Esophagus squamous epithelium (tissue), 5 donors: ENCODE results near the gene MBP. TPM values are rescaled to one million over a fixed set of nuclear protein-coding genes. Genes with fewer than 3 reads are reported as not detected.

Experiments used
- DNase-seq: peaks from one replicate; lab custom pipeline; 2025; lab: John Stamatoyannopoulos, UW
- H3K27ac ChIP-seq, 4 donors: fragments of 200-600 bp; sonication (generic); one replicate each; pipeline ENCODE4 v1.5.1; 2016 to 2019; ENCODE audit warnings: mild to moderate bottlenecking in 1 of 4
- H3K27me3 ChIP-seq, 4 donors: fragments of 200-600 bp; sonication (generic); 1 replicate in 3 of 4; 2 replicates in 1 of 4; pipeline versions ENCODE4 v1.5.1 to v1.6.0; 2017 to 2021; ENCODE audit warnings: antibody characterized with exemption in 1 of 4
- H3K36me3 ChIP-seq, 3 donors: fragments of 200-600 bp; sonication (generic); one replicate each; pipeline ENCODE4 v1.5.1; 2016 to 2019
- H3K4me1 ChIP-seq, 3 donors: fragments of 200-600 bp; sonication (generic); one replicate each; pipeline ENCODE4 v1.5.1; 2017 to 2019
- H3K4me3 ChIP-seq, 4 donors: fragments of 200-600 bp; sonication (generic); 1 replicate in 3 of 4; 2 replicates in 1 of 4; pipeline ENCODE4 v1.5.1; 2016 to 2019; ENCODE audit warnings: mild to moderate bottlenecking in 2 of 4, moderate library complexity in 1 of 4
- H3K9me3 ChIP-seq, 3 donors: fragments of 200-600 bp; sonication (generic); one replicate each; pipeline ENCODE4 v1.5.1; 2016 to 2019
- POLR2A ChIP-seq, 4 donors: fragments of 450-650 bp; IDR thresholded peaks; one replicate each; pipeline ENCODE4 v1.6.1; 2017; ENCODE audit warnings: antibody characterized with exemption in 4 of 4, mild to moderate bottlenecking in 4 of 4, moderate library complexity in 3 of 4
- WGBS, 2 donors: methylation state at CpG; one replicate each; pipeline ENCODE4 v1.1.5; 2018; 5-methylcytosine and 5-hydroxymethylcytosine counted together
- intact Hi-C: fragments of 100-400 bp; cut with DNase I; formaldehyde crosslinking; loops from one replicate; pipeline ENCODE4 v1.15.0; 2022
- total RNA-seq, 4 donors: library from RNA; depleted of rRNA; stranded (reverse); fragments of >200 nt; gene quantifications; one replicate each; pipeline ENCODE4 v1.1.0, GENCODE V29; 2016
- TF ChIP-seq, protein P1 (sequence below), 6 experiments: fragments of 450-650 bp in 4 of 6; fragments of 200-600 bp in 2 of 6; sonication (generic) in 2 of 6; IDR thresholded peaks; one replicate each; pipeline ENCODE4 v1.5.1; 2016 to 2019; ENCODE audit warnings: antibody characterized with exemption in 6 of 6, mild to moderate bottlenecking in 4 of 6, moderate library complexity in 4 of 6
- donor health status: DM: yes; HTN: yes; CAD: no.

MBP gene
- total RNA-seq, 4 donors from 2014 or later: 21.9 to 38.9 (median 25.2) TPM

DNA sequence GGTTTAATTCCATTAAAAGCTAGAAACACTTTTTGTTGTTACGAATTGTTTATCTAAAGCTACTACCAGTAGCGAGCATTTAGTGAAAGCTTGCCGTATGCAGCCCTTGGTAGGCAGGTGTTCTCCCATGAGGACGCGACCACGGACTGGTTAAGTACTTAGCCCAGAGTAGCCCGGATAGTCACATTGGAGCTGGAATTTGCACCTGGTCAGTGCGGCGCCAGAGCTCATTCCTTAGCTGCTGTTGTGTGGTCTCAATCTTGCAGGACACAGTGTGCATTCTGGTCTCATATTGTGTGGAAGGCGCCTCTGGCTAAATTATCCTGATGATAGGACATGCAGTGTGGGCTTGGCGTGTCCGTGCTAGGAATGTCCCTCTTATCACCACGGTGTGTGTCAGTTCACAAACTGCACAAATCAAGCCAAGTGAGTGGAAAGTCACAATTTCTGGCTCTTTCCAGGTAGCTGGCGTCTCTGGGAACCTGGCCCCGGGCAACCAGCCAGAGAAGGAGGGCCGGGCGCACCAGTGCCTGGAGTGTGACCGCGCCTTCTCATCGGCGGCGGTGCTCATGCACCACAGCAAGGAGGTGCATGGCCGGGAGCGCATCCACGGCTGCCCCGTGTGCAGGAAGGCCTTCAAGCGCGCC is 176.9 kb downstream of the MBP start:
- Histone ChIP-seq H3K36me3 (peaks cover 7 to 85% (median 18%) of the 10 kb centered on the region in 3 donors), H3K4me1 (peaks cover 0 to 12% (median 0%) of the 10 kb centered on the region in 3 donors), H3K27ac (no peak overlapping the region), H3K9me3 (no peaks in the 10 kb centered on the region), H3K4me3 (no peak overlapping the region), H3K27me3 (no peaks in the 10 kb centered on the region)
- TF ChIP-seq, protein P1, sequence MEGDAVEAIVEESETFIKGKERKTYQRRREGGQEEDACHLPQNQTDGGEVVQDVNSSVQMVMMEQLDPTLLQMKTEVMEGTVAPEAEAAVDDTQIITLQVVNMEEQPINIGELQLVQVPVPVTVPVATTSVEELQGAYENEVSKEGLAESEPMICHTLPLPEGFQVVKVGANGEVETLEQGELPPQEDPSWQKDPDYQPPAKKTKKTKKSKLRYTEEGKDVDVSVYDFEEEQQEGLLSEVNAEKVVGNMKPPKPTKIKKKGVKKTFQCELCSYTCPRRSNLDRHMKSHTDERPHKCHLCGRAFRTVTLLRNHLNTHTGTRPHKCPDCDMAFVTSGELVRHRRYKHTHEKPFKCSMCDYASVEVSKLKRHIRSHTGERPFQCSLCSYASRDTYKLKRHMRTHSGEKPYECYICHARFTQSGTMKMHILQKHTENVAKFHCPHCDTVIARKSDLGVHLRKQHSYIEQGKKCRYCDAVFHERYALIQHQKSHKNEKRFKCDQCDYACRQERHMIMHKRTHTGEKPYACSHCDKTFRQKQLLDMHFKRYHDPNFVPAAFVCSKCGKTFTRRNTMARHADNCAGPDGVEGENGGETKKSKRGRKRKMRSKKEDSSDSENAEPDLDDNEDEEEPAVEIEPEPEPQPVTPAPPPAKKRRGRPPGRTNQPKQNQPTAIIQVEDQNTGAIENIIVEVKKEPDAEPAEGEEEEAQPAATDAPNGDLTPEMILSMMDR (IDR thresholded peaks at IDR 0.05): no peak
- DNase-seq: no peak
- intact Hi-C loops: no loop called here
- 95 to 98% methylated on average over 9 to 18 of the region's 28 CpGs for WGBS, 2 donors

DNA sequence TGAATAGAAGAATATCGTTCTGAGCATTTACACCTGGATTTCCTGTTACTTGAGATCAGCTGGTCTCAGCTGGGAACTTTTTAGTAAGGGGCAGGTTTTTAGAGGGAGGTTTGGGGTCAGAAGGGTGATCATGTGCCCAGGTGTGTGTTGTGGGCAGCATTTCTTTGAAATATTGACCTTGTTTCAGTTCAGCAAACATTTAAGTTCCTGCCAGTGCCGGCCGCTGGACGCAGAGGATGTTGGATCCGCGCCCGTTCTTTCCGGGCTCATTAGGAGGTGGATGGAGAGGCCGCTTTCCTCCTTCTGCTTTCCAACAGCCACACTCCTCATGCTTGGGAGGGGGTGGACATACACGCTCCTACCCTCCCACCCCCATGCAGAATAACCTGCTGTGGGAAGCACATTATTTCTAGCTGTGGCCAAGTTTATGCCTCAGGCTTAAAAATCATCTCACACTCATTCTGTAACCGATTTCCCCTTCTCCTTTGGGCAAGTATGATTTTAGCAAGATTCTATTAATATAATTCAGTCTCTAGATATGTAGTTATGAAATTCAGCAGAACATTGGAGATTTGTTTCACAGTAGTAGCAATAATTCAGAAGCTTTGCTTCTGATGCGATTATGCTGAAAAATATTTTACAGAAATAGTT is 178.9 kb downstream of the MBP start:
- no peak for DNase-seq
- Histone ChIP-seq H3K4me1 (peaks cover 0 to 12% (median 0%) of the 10 kb centered on the region in 3 donors), H3K36me3 (peaks cover 7 to 85% (median 10%) of the 10 kb centered on the region in 3 donors), H3K27me3 (no peaks in the 10 kb centered on the region), H3K27ac (peak overlapping the region in 1 of 4 donors; percentile 39), H3K4me3 (peak overlapping the region in 1 of 4 donors; percentile 15), H3K9me3 (no peaks in the 10 kb centered on the region)
- intact Hi-C loops: no loop called here
- WGBS, 2 donors: 43 to 71% methylated on average over 11 to 12 of the region's 12 CpGs
- no peak for TF ChIP-seq POLR2A (IDR thresholded peaks at IDR 0.05)
- TF ChIP-seq, protein P1 (IDR thresholded peaks at IDR 0.05): no peak

DNA sequence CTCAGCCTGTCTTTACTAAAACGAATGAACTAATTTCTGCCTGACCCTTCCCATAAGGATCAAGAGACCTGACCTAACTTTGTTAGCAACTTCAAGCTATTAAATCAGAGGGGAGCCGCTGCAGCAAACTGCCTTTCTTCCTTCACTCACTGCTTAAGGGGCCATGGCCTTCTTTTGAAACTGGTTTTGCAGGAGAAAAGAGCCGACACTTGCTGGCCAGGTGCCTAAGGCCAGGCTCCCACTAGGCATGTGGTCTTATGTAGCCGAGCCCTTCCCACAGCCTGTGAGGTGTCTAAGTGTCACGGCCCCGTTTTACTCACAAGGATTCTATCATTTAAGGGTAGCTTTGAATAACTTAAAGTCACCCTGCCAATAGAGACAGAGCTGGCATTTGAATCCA is 179.4 kb downstream of the MBP start:
- intact Hi-C loops: no loop called here
- WGBS, 2 donors: 46 to 57% methylated on average over 6 of the region's 6 CpGs
- no peaks in the 10 kb centered on the region for H3K27me3 ChIP-seq

DNA sequence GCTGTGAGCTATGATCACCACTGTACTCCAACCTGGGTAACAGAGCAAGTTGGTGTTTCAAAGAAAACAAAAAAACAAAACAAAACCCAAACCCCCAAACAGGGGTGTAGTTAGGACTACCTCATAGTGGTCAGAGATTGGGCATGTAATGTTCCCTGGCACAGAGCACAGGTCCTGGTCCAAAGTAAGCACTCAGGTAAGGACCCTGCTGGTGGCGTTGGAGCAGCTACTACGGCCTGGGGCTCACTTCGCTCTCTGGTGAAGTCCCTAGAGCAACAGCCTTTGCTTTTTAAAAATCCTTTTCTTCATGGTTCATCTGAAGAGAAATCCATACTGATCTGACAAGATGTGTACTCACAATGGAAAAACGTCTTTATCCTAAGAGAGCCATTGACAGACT is 179.8 kb downstream of the MBP start:
- intact Hi-C loops: no loop called here
- Histone ChIP-seq H3K4me3 (no peak overlapping the region), H3K36me3 (peaks cover 7 to 85% (median 10%) of the 10 kb centered on the region in 3 donors), H3K9me3 (no peaks in the 10 kb centered on the region), H3K27me3 (no peaks in the 10 kb centered on the region), H3K4me1 (peaks cover 0 to 12% (median 0%) of the 10 kb centered on the region in 3 donors), H3K27ac (no peak overlapping the region)
- TF ChIP-seq POLR2A (IDR thresholded peaks at IDR 0.05): no peak
- TF ChIP-seq, protein P1 (IDR thresholded peaks at IDR 0.05): no peak
- DNase-seq: no peak
- WGBS, 2 donors: 72 to 85% methylated on average over 4 of the region's 4 CpGs

More for the DNA sequence above, 179.4 kb downstream of the MBP start:
- Histone ChIP-seq H3K4me1 (peaks cover 0 to 12% (median 0%) of the 10 kb centered on the region in 3 donors), H3K36me3 (peaks cover 7 to 85% (median 10%) of the 10 kb centered on the region in 3 donors), H3K9me3 (no peaks in the 10 kb centered on the region), H3K27ac (peak overlapping the region in 1 of 4 donors; percentile 39), H3K4me3 (no peak overlapping the region)
- TF ChIP-seq POLR2A (IDR thresholded peaks at IDR 0.05): no peak
- TF ChIP-seq, protein P1 (IDR thresholded peaks at IDR 0.05): no peak
- no peak for DNase-seq
